ENCODE results near the gene PRODH2.

PRODH2 gene

DNA sequence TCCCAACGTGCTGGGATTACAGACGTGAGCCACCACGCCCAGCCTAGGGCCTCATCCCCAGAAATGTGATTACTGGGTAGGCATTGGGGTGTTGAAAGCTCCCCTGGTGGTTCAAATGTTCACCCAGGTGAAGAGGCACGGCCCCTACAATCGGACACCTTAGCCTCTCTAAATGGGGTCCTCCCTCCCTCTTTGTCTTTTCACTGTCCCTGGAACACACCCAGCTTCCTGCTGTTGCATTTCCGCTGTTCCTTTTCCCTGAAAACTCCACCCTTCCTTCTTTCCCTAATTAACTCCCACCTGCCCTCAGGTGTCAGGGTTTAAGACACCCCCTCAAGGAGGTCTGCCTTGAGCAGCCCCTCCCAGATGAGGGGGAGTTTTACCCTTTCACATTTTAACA is 3.6 kb upstream of the PRODH2 start:
- Histone ChIP-seq H3K36me3 (ENCODE audit: insufficient read depth) (no peaks in the 10 kb centered on the region), H3K27me3 (ENCODE audit: insufficient read depth, low read depth) (peaks cover 59% of the 10 kb centered on the region), H3K4me3 (IDR thresholded peaks at IDR 0.05; ENCODE audit: insufficient read depth, low read depth, low read length) (no peak overlapping the region), H3K4me1 (ENCODE audit: low read depth, poor library complexity, severe bottlenecking) (no peaks in the 10 kb centered on the region), H3K79me2 (ENCODE audit: insufficient read depth, low read depth) (no peaks in the 10 kb centered on the region), H3K4me2 (no peak overlapping the region), H3K27ac (no peak overlapping the region), H3K9ac (no peak overlapping the region), H4K20me1 (ENCODE audit: insufficient read depth) (no peaks in the 10 kb centered on the region), H2AFZ (ENCODE audit: low read depth) (no peak overlapping the region)
- TF ChIP-seq, protein P1, sequence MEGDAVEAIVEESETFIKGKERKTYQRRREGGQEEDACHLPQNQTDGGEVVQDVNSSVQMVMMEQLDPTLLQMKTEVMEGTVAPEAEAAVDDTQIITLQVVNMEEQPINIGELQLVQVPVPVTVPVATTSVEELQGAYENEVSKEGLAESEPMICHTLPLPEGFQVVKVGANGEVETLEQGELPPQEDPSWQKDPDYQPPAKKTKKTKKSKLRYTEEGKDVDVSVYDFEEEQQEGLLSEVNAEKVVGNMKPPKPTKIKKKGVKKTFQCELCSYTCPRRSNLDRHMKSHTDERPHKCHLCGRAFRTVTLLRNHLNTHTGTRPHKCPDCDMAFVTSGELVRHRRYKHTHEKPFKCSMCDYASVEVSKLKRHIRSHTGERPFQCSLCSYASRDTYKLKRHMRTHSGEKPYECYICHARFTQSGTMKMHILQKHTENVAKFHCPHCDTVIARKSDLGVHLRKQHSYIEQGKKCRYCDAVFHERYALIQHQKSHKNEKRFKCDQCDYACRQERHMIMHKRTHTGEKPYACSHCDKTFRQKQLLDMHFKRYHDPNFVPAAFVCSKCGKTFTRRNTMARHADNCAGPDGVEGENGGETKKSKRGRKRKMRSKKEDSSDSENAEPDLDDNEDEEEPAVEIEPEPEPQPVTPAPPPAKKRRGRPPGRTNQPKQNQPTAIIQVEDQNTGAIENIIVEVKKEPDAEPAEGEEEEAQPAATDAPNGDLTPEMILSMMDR (conservative IDR thresholded peaks at IDR 0.05; ENCODE audit: low read depth, low read length) = no peak

DNA sequence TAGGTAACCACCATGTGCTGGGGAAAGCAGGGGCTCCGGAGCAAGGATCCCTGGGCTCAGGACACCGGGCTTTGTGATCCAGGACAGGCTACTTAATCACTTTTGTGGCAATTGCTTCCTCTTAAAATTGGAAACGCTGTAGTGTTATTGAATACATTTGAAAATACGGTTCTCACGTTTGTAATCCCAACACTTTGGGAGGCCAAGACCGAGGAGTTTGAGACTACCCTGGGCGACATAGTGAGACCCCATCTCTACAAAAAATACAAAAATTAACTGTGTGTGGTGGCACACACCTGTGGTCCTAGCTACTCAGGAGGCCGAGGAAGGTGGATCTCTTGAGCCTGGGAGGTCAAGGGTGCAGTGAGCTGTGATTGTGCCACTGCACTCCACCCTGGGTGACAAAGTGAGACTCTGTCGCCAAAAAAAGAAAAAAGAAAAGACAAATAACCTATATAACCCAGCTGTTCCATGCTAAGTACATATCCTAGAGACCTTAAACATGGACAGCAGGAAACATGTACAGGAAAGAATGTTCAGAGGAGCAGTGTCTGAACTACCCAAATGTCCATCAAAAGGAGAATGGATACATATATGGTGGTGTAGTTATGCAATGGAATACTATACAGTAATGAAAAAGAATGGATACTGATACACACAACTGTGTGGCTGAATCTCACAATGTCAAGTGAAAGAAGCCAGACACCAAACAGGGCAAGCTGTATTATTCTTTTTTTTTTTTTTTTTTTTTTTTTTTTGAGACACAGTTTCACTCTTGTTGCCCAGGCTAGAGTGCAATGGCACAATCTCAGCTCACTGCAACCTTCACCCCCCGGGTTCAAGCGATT is 622 bp upstream of the PRODH2 start:
- Histone ChIP-seq H3K79me2 (ENCODE audit: insufficient read depth, low read depth) (no peaks in the 10 kb centered on the region), H3K9ac (no peak overlapping the region), H2AFZ (ENCODE audit: low read depth) (no peak overlapping the region), H3K4me2 (no peak overlapping the region), H3K4me3 (IDR thresholded peaks at IDR 0.05; ENCODE audit: insufficient read depth, low read depth, low read length) (no peak overlapping the region), H3K27me3 (ENCODE audit: insufficient read depth, low read depth) (peaks cover 58% of the 10 kb centered on the region), H3K4me1 (ENCODE audit: low read depth, poor library complexity, severe bottlenecking) (no peaks in the 10 kb centered on the region), H4K20me1 (ENCODE audit: insufficient read depth) (no peaks in the 10 kb centered on the region), H3K36me3 (ENCODE audit: insufficient read depth) (no peaks in the 10 kb centered on the region), H3K27ac (no peak overlapping the region)
- TF ChIP-seq, protein P1 (conservative IDR thresholded peaks at IDR 0.05; ENCODE audit: low read depth, low read length) = no peak

DNA sequence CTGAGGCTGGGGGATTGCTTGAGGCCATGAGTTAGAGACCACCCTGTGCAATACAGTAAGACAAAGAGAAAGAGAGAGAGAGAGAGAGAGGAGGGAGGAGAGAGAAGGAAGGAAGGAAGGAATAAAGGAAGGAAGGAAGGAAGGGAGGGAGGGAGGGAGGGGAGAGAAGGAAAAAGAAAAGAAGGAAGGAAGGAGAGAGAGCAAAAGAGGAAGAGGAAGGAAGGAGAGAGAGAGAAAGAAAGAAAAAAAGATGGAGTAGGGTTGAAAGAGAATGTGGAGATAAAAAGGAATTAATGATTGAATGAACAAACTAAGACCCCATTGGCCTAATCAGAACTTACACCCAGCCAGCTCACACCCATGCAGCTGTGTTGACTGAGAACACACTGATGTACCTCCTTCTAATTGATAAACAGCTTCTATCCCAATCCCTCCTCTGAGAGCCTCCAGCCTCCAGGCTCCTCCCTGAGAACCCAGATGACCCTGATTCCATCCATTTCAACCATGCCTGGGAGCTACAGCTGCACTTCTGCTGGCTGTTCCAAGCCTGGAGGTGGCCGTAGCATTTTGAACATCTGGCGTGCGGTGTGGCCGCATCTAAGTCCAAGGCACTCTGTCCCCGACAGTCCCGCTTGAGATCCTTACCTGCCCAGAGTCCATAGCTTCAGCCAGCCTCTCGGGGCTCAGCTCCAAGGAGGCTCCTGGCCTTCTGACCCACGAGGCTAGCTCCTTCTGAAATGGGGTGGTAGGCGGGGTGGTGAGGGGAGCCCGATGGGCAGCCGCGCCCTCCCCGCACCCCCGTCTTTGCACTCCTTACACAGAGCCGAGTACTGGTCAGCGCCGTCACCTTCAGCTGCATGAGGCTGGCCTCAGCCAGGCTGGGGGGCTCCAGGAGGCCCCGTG is 1.1 kb downstream of the PRODH2 start:
- Histone ChIP-seq H3K9ac (no peak overlapping the region), H3K4me3 (IDR thresholded peaks at IDR 0.05; ENCODE audit: insufficient read depth, low read depth, low read length) (no peak overlapping the region), H4K20me1 (ENCODE audit: insufficient read depth) (no peaks in the 10 kb centered on the region), H3K4me1 (ENCODE audit: low read depth, poor library complexity, severe bottlenecking) (no peaks in the 10 kb centered on the region), H3K4me2 (no peak overlapping the region), H2AFZ (ENCODE audit: low read depth) (no peak overlapping the region), H3K27me3 (ENCODE audit: insufficient read depth, low read depth) (peaks cover 67% of the 10 kb centered on the region), H3K27ac (no peak overlapping the region), H3K79me2 (ENCODE audit: insufficient read depth, low read depth) (no peaks in the 10 kb centered on the region), H3K36me3 (ENCODE audit: insufficient read depth) (no peaks in the 10 kb centered on the region)
- TF ChIP-seq, protein P1 (conservative IDR thresholded peaks at IDR 0.05; ENCODE audit: low read depth, low read length) = no peak

DNA sequence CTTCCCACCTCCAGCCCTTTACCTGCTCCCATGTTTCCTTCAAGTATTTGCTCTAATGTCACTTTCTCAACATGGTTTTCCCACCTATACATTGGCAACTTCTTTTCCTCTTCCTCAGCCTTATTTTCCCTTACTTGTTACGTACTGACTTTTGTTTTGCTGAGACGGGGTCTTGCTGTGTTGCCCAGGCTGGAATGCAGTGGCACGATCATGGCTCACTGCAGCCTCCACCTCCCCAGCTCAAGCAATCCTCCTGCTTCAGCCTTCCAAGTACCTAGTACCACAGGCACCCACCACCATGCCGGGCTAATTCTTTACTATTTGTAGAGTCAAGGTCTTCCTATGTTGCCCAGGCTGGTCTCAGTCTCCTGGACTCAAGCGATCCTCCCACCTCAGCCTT is 5.0 kb downstream of the PRODH2 start:
- Histone ChIP-seq H2AFZ (ENCODE audit: low read depth) (no peak overlapping the region), H3K36me3 (ENCODE audit: insufficient read depth) (no peaks in the 10 kb centered on the region), H4K20me1 (ENCODE audit: insufficient read depth) (no peaks in the 10 kb centered on the region), H3K9ac (no peak overlapping the region), H3K4me1 (ENCODE audit: low read depth, poor library complexity, severe bottlenecking) (no peaks in the 10 kb centered on the region), H3K27ac (no peak overlapping the region), H3K4me3 (IDR thresholded peaks at IDR 0.05; ENCODE audit: insufficient read depth, low read depth, low read length) (no peak overlapping the region), H3K4me2 (no peak overlapping the region), H3K27me3 (ENCODE audit: insufficient read depth, low read depth) (peaks cover 55% of the 10 kb centered on the region; the same call in 1 of the 2 replicates), H3K79me2 (ENCODE audit: insufficient read depth, low read depth) (no peaks in the 10 kb centered on the region)
- TF ChIP-seq, protein P1 (conservative IDR thresholded peaks at IDR 0.05; ENCODE audit: low read depth, low read length) = no peak
